ENCODE data around the gene RPS18. TPM values are rescaled to one million over a fixed set of nuclear protein-coding genes. Genes with fewer than 3 reads are reported as not detected.

RPS18 gene
- total and polyA plus RNA-seq, 2 of the 13 experiments (the other 11 are each of a cell fraction or from before 2014, with no cell fraction given) = 3,896 to 5,806 TPM

DNA sequence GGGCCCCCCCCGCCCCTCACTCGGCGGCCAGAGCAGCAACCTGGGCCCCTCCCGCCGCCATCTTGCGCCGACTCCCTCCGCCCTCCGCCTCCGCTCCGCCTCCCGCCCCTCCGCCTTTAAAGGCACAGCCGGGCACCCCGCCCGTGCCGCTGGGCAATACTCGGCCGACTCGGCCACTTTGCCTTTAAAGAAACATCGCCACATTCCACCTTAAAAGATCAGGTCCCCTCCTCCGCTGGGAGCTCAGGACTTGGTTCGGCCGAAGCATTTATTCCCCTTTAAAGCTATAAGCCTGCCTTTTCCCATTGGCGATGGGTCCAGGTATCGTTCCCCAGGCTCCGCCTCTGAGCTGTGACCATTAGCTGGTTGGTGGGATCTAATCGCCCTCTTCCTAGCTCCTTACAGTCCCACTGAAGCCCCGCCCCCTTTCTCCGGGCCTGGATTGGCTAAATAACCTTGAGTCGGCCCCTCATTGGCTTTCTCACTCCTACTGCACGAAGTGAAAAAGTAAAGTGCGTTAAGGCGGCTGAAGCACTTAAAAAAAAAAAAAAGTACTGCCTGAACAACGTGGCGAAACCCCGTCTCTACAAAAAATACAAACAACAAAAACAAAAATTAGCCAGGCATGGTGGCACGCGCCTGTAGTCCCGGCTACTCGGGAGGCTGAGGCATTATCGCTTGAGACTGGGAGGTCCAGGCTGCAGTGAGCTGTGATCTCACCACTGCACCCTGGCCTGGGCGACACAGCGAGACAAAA lies 46.0 kb downstream of the RPS18 start, which contains the start of gene ZBTB22 (continued):
- TF ChIP-seq ZNF891 (CRISPR knock-in tag; IDR thresholded peaks at IDR 0.05) (no peak), ZNF737 (CRISPR knock-in tag; IDR thresholded peaks at IDR 0.05; ENCODE audit: borderline replicate concordance) (no peak), ZBTB4 (CRISPR knock-in tag; IDR thresholded peaks at IDR 0.05; ENCODE audit: borderline replicate concordance) (no peak), CHD2 (IDR thresholded peaks at IDR 0.05; ENCODE audit: low read depth, low read length) (no peak), POLR2A (IDR thresholded peaks at IDR 0.05; ENCODE audit: insufficient read depth in 1 of 2, low read depth in 2 of 2, low read length in 2 of 2) (no peak), SMAD9 (CRISPR knock-in tag; IDR thresholded peaks at IDR 0.05) (no peak), CBX1 (IDR thresholded peaks at IDR 0.05; ENCODE audit: low read depth) (no peak), BRF2 (CRISPR knock-in tag; IDR thresholded peaks at IDR 0.05) (no peak), FOXJ3 (CRISPR knock-in tag; IDR thresholded peaks at IDR 0.05; ENCODE audit: borderline replicate concordance) (no peak), ZKSCAN1 (IDR thresholded peaks at IDR 0.05; ENCODE audit: low read length) (no peak), MYC (CRISPR knock-in tag; IDR thresholded peaks at IDR 0.05; ENCODE audit: borderline replicate concordance) (no peak), ZFP90 (CRISPR knock-in tag; IDR thresholded peaks at IDR 0.05; ENCODE audit: borderline replicate concordance) (peak; percentile 65; the same call in 1 of the 2 replicates), U2AF2 (IDR thresholded peaks at IDR 0.05; ENCODE audit: low read depth, low read length) (no peak), PHF21A (CRISPR knock-in tag; IDR thresholded peaks at IDR 0.05) (peak; percentile 82; the same call in 1 of the 2 replicates), ZNF205 (CRISPR knock-in tag; IDR thresholded peaks at IDR 0.05) (peak; percentile 33; the same call in 1 of the 2 replicates), ZFYVE20 (CRISPR knock-in tag; IDR thresholded peaks at IDR 0.05; ENCODE audit: borderline replicate concordance, low read depth) (no peak), MAFK (conservative IDR thresholded peaks at IDR 0.05 in 1 of 2, IDR thresholded peaks at IDR 0.05 in 1 of 2; ENCODE audit: low read length in 2 of 2) (no peak), MNT (IDR thresholded peaks at IDR 0.05) (peak; percentile 57), MLXIP (CRISPR knock-in tag; IDR thresholded peaks at IDR 0.05; ENCODE audit: borderline replicate concordance) (no peak), HOXA5 (CRISPR knock-in tag; IDR thresholded peaks at IDR 0.05) (no peak), NKX3-1 (CRISPR knock-in tag; IDR thresholded peaks at IDR 0.05) (0 out of 2 replicates have a peak, but pooled peaks have one; percentile 58), ISL2 (CRISPR knock-in tag; IDR thresholded peaks at IDR 0.05) (peak; percentile 29; the same call in 1 of the 2 replicates)

Data from HepG2 (cell line).